Activated T-cell treated with anti-CD3 and anti-CD28 coated beads, Interleukin-2, amount 50 U/mL, for 72 hours (primary cell): ENCODE measurements around the gene VMAC. TPM values are rescaled to one million over a fixed set of nuclear protein-coding genes. Genes with fewer than 3 reads are reported as not detected.
A peak's percentile ranks its signal among the peaks of the same experiment; 100 is the strongest.
"Not testable (repeated sequence)": the region's sequence is repeated elsewhere in the genome, so short reads cannot be mapped to it uniquely, and the experiment has no call there.

Source experiments
- ATAC-seq, 2 donors: fragments of 150-1000 bp; cut with Tn5 transposase; replicated peaks in 1 of 2; 2 replicates each; pipeline ENCODE4 v1.10.0; 2021; ENCODE audit warnings: moderate library complexity in 2 of 2, mild to moderate bottlenecking in 1 of 2
- DNase-seq, 2 donors: peaks; one replicate each; pipeline ENCODE4 v3.0.0; 2021 to 2022; ENCODE audit warnings: mixed read lengths in 1 of 2
- H3K27ac Mint-ChIP-seq: one replicate; pipeline ENCODE4 v1.8.0; 2022; ENCODE audit warnings: mild to moderate bottlenecking, moderate library complexity, mixed read lengths
- H3K27me3 Mint-ChIP-seq: one replicate; pipeline ENCODE4 v1.8.0; 2022; ENCODE audit warnings: low read depth, mixed read lengths
- H3K36me3 Mint-ChIP-seq, 2 donors: one replicate each; pipeline ENCODE4 v1.8.0; 2022; ENCODE audit warnings: mixed read lengths in 2 of 2, mild to moderate bottlenecking in 1 of 2; ENCODE audit not compliant: insufficient read depth in 2 of 2
- H3K4me1 Mint-ChIP-seq: one replicate; pipeline ENCODE4 v1.8.0; 2022; ENCODE audit warnings: low read depth, mixed read lengths
- H3K4me3 Mint-ChIP-seq, 2 donors: one replicate each; pipeline ENCODE4 v1.8.0; 2022; ENCODE audit warnings: mild to moderate bottlenecking in 2 of 2, mixed read lengths in 2 of 2, moderate library complexity in 2 of 2
- H3K9me3 Mint-ChIP-seq, 2 donors: one replicate each; pipeline ENCODE4 v1.8.0; 2022; ENCODE audit warnings: mixed read lengths in 2 of 2
- total RNA-seq, 2 donors: library from RNA; stranded (reverse); gene quantifications; one replicate each; pipeline ENCODE4 v1.2.3, GENCODE V29; 2022

Gene VMAC
- total RNA-seq = 10 to 100 TPM in 1 of 2 donors, 1 to 10 TPM in 1; 8.7 to 10.5 TPM

GRCh38 chr19:5904352-5905113, at the start of gene VMAC:
Gene VMAC, plus strand, starts transcription at chr19:5904872. Its CDS starts 19 bp downstream, at chr19:5904891.
- peak; percentile 82 for ATAC-seq

GRCh38 chr19:5855151-5855550, 49.5 kb upstream of the VMAC start:
- H3K36me3 Mint-ChIP-seq, DNase-seq, H3K27me3 Mint-ChIP-seq, H3K9me3 Mint-ChIP-seq, H3K4me1 Mint-ChIP-seq, H3K4me3 Mint-ChIP-seq, ATAC-seq, H3K27ac Mint-ChIP-seq: not testable (repeated sequence)

More at GRCh38 chr19:5904352-5905113, at the start of gene VMAC:
- Mint-ChIP-seq H3K36me3 (peaks cover 6 to 16% of the 10 kb centered on the region in 2 donors), H3K27me3 (no peaks in the 10 kb centered on the region), H3K27ac (peak within 1 kb of the TSS; percentile 96), H3K4me1 (peaks cover 48% of the 10 kb centered on the region), H3K4me3 (peak within 1 kb of the TSS; percentile 96 to 99), H3K9me3 (no peaks in the 10 kb centered on the region)
- DNase-seq = peak; percentile 100

- Mint-ChIP-seq H3K27ac (no peak overlapping the region), H3K36me3 (no peaks in the 10 kb centered on the region), H3K4me3 (no peak overlapping the region), H3K27me3 (peaks cover 7% of the 10 kb centered on the region), H3K4me1 (peaks cover 4% of the 10 kb centered on the region), H3K9me3 (no peaks in the 10 kb centered on the region)
- DNase-seq (no peak), ATAC-seq (no peak)
These were observed 47.2 kb upstream of the VMAC start for GRCh38 chr19:5857203-5858081.

- H3K36me3 Mint-ChIP-seq = no peaks in the 10 kb centered on the region
- ATAC-seq (no peak), DNase-seq (no peak)
- H3K27ac Mint-ChIP-seq = no peak overlapping the region
- no peaks in the 10 kb centered on the region for H3K9me3 Mint-ChIP-seq
- H3K27me3 Mint-ChIP-seq = peaks cover 7% of the 10 kb centered on the region
- no peak overlapping the region for H3K4me3 Mint-ChIP-seq
- H3K4me1 Mint-ChIP-seq = no peaks in the 10 kb centered on the region
These were observed 41.5 kb upstream of the VMAC start for GRCh38 chr19:5863030-5863665.

GRCh38 chr19:5864013-5864720, 40.5 kb upstream of the VMAC start:
- DNase-seq (no peak), ATAC-seq (no peak)
- Mint-ChIP-seq H3K36me3 (no peaks in the 10 kb centered on the region), H3K9me3 (no peaks in the 10 kb centered on the region), H3K27ac (no peak overlapping the region), H3K4me1 (no peaks in the 10 kb centered on the region), H3K4me3 (no peak overlapping the region), H3K27me3 (peaks cover 7% of the 10 kb centered on the region)

GRCh38 chr19:5864725-5865486, 39.8 kb upstream of the VMAC start:
- no peaks in the 10 kb centered on the region for H3K36me3 Mint-ChIP-seq
- no peaks in the 10 kb centered on the region for H3K4me1 Mint-ChIP-seq
- DNase-seq (no peak), ATAC-seq (no peak)
- H3K27ac Mint-ChIP-seq = no peak overlapping the region
- H3K27me3 Mint-ChIP-seq = peaks cover 7% of the 10 kb centered on the region
- H3K9me3 Mint-ChIP-seq = no peaks in the 10 kb centered on the region
- no peak overlapping the region for H3K4me3 Mint-ChIP-seq

GRCh38 chr19:5865772-5866171, 38.9 kb upstream of the VMAC start:
- DNase-seq (no peak), ATAC-seq (no peak)
- Mint-ChIP-seq H3K4me3 (no peak overlapping the region), H3K36me3 (no peaks in the 10 kb centered on the region), H3K9me3 (no peaks in the 10 kb centered on the region), H3K27me3 (peaks cover 7% of the 10 kb centered on the region), H3K27ac (no peak overlapping the region), H3K4me1 (no peaks in the 10 kb centered on the region)

GRCh38 chr19:5867201-5868136, 37.2 kb upstream of the VMAC start:
- H3K27ac Mint-ChIP-seq = no peak overlapping the region
- H3K4me1 Mint-ChIP-seq = no peaks in the 10 kb centered on the region
- DNase-seq (no peak), ATAC-seq (no peak)
- H3K4me3 Mint-ChIP-seq = no peak overlapping the region
- no peaks in the 10 kb centered on the region for H3K36me3 Mint-ChIP-seq
- H3K27me3 Mint-ChIP-seq = no peaks in the 10 kb centered on the region
- no peaks in the 10 kb centered on the region for H3K9me3 Mint-ChIP-seq

- no peak overlapping the region for H3K4me3 Mint-ChIP-seq
- DNase-seq = no peak
- no peaks in the 10 kb centered on the region for H3K4me1 Mint-ChIP-seq
- H3K9me3 Mint-ChIP-seq = no peaks in the 10 kb centered on the region
- H3K27ac Mint-ChIP-seq = no peak overlapping the region
- H3K27me3 Mint-ChIP-seq = no peaks in the 10 kb centered on the region
- H3K36me3 Mint-ChIP-seq = no peaks in the 10 kb centered on the region
- ATAC-seq = no peak
These were observed 33.7 kb upstream of the VMAC start for GRCh38 chr19:5870986-5871394.

GRCh38 chr19:5873617-5874199, 31.0 kb upstream of the VMAC start:
- Mint-ChIP-seq H3K36me3 (no peaks in the 10 kb centered on the region), H3K27ac (no peak overlapping the region), H3K4me1 (no peaks in the 10 kb centered on the region), H3K9me3 (no peaks in the 10 kb centered on the region), H3K27me3 (peaks cover 5% of the 10 kb centered on the region), H3K4me3 (no peak overlapping the region)
- DNase-seq (no peak), ATAC-seq (no peak)

- not testable (repeated sequence) for H3K36me3 Mint-ChIP-seq, H3K4me1 Mint-ChIP-seq, ATAC-seq, H3K9me3 Mint-ChIP-seq, H3K4me3 Mint-ChIP-seq, DNase-seq, H3K27ac Mint-ChIP-seq
- H3K27me3 Mint-ChIP-seq = peaks cover 11% of the 10 kb centered on the region
These were observed 30.2 kb upstream of the VMAC start for GRCh38 chr19:5874496-5874895.
